A673 (cell line): ENCODE data around the gene AP1M1. TPM values are rescaled to one million over a fixed set of nuclear protein-coding genes. Genes with fewer than 3 reads are reported as not detected.

Source experiments
- BruUV-seq: library from RNA; stranded (reverse); fragments of 400-500 nt; replicated peaks from 2 replicates; lab custom pipeline; 2021; lab: Mats Ljungman, UMichigan
- CTCF ChIA-PET: fragments of 300-600 bp; sonication (Branson Sonifier 250); formaldehyde crosslinking; loops from one replicate; lab custom pipeline; 2022; ENCODE audit warnings: antibody characterized with exemption; lab: Charles Lee
- POLR2A ChIA-PET: fragments of 300-600 bp; sonication (Branson Sonifier 250); formaldehyde crosslinking; loops from one replicate; lab custom pipeline; 2022; ENCODE audit warnings: antibody characterized with exemption; ENCODE audit not compliant: low non-redundant PET; lab: Charles Lee
- DNase-seq: peaks from one replicate; pipeline ENCODE4 v3.0.0-alpha.2; 2015; ENCODE audit warnings: low spot score
- H3K27ac ChIP-seq: fragments of 200-600 bp; sonication (generic); 2 replicates; pipeline ENCODE4 v1.5.1; 2016; ENCODE audit warnings: mixed run types, low read depth, mild to moderate bottlenecking, mixed read lengths, antibody characterized with exemption, low read length; ENCODE audit not compliant: poor library complexity, severe bottlenecking
- H3K27me3 ChIP-seq: fragments of 200-600 bp; sonication (generic); replicated peaks from 2 replicates; pipeline ENCODE4 v1.6.1; 2017; ENCODE audit warnings: mixed run types, low read depth, mild to moderate bottlenecking, mixed read lengths, antibody characterized with exemption, low read length; ENCODE audit not compliant: insufficient read depth, poor library complexity
- H3K36me3 ChIP-seq: fragments of 200-600 bp; sonication (generic); 2 replicates; pipeline ENCODE4 v1.6.1; 2016; ENCODE audit warnings: mixed run types, mild to moderate bottlenecking, mixed read lengths, antibody characterized with exemption, low read length; ENCODE audit not compliant: insufficient read depth, poor library complexity, severe bottlenecking
- H3K4me1 ChIP-seq: fragments of 200-600 bp; sonication (generic); 2 replicates; pipeline ENCODE4 v1.6.1; 2017; ENCODE audit warnings: mixed run types, mild to moderate bottlenecking, mixed read lengths, antibody characterized with exemption, low read length; ENCODE audit not compliant: insufficient read depth, poor library complexity, severe bottlenecking
- H3K4me3 ChIP-seq: fragments of 200-600 bp; sonication (generic); 2 replicates; pipeline ENCODE4 v1.5.1; 2016; ENCODE audit warnings: low read depth, mixed run types, mild to moderate bottlenecking, mixed read lengths, low read length; ENCODE audit not compliant: poor library complexity, severe bottlenecking
- H3K9me3 ChIP-seq: fragments of 200-600 bp; sonication (generic); 2 replicates; pipeline ENCODE4 v1.6.1; 2016; ENCODE audit warnings: mixed run types, low read depth, mild to moderate bottlenecking, mixed read lengths, antibody characterized with exemption, low read length; ENCODE audit not compliant: poor library complexity, severe bottlenecking
- EZH2 ChIP-seq: fragments of 200-600 bp; sonication (generic); IDR thresholded peaks from 2 replicates; pipeline ENCODE4 v1.6.1; 2017; ENCODE audit warnings: borderline replicate concordance, low read depth, mild to moderate bottlenecking, mixed read lengths, antibody characterized with exemption, low read length; ENCODE audit not compliant: poor library complexity, severe bottlenecking
- intact Hi-C: fragments of 100-400 bp; cut with micrococcal nuclease; formaldehyde crosslinking; loops from one replicate; pipeline ENCODE4 v1.10.0; 2022; ENCODE audit not compliant: unreplicated experiment
- total RNA-seq: library from RNA; stranded (reverse); gene quantifications from 2 replicates; pipeline ENCODE4 v1.2.3, GENCODE V29; 2021
- TF ChIP-seq, protein P1 (sequence below): fragments of 300-800, 200-600 bp; sonication (generic); conservative IDR thresholded peaks from 2 replicates; pipeline ENCODE4 v1.5.1; 2017; ENCODE audit warnings: low read depth, mild to moderate bottlenecking, antibody characterized with exemption, low read length, moderate library complexity, mixed read lengths

Gene AP1M1
- total RNA-seq, 1 experiment from 2014 or later: 105 TPM

DNA sequence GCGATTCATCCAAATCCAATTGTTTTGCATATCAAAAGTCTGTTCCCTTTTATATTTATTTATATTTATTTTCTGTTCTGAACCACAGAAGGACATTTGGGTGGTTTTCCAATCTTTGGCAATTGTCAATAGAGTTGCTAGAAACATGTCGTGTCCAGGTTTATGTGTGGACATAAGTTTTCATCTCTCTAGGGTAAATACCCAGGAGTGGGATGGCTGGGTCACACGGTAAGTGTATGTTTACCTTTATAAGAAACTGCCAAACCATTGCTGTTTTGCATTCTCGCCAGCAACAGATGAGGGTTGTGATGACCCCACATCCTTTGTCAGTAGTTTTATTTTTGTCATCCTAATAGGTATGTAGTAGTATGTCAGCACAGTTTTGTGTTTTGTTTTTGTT is 12.5 kb downstream of the AP1M1 start:
- Histone ChIP-seq H3K4me1 (no peaks in the 10 kb centered on the region), H3K36me3 (peaks cover 15% of the 10 kb centered on the region), H3K27ac (no peak overlapping the region), H3K4me3 (no peak overlapping the region), H3K27me3 (no peaks in the 10 kb centered on the region), H3K9me3 (no peaks in the 10 kb centered on the region)
- TF ChIP-seq EZH2: no peak
- TF ChIP-seq, protein P1, sequence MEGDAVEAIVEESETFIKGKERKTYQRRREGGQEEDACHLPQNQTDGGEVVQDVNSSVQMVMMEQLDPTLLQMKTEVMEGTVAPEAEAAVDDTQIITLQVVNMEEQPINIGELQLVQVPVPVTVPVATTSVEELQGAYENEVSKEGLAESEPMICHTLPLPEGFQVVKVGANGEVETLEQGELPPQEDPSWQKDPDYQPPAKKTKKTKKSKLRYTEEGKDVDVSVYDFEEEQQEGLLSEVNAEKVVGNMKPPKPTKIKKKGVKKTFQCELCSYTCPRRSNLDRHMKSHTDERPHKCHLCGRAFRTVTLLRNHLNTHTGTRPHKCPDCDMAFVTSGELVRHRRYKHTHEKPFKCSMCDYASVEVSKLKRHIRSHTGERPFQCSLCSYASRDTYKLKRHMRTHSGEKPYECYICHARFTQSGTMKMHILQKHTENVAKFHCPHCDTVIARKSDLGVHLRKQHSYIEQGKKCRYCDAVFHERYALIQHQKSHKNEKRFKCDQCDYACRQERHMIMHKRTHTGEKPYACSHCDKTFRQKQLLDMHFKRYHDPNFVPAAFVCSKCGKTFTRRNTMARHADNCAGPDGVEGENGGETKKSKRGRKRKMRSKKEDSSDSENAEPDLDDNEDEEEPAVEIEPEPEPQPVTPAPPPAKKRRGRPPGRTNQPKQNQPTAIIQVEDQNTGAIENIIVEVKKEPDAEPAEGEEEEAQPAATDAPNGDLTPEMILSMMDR: no peak
- intact Hi-C loops: no loop called here
- BruUV-seq: no TSS peak
- DNase-seq: no peak
- CTCF ChIA-PET: no interaction called here
- POLR2A ChIA-PET: no interaction called here

DNA sequence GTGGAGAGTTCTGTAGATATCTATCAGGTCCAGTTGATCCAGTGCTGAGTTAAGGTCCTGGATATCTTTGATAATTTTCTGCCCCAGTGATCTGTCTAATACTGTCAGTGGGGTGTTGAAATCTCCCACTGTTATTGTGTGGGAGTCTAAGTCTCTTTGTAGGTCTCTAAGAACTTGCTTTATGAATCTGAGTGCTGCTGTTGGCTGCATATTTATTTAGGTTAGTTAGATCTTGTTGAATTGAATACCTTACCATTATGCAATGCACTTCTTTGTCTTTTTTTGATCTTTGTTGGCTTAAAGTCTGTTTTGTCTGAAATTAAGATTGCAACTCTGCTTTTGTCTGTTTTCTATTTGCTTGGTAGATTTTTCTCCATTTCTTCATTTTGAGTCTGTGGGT is 15.4 kb downstream of the AP1M1 start:
- intact Hi-C loops: no loop called here
- BruUV-seq: no TSS peak
- Histone ChIP-seq H3K36me3 (peaks cover 20% of the 10 kb centered on the region), H3K9me3 (no peaks in the 10 kb centered on the region), H3K27me3 (no peaks in the 10 kb centered on the region), H3K27ac (no peak overlapping the region), H3K4me3 (no peak overlapping the region), H3K4me1 (no peaks in the 10 kb centered on the region)
- ChIA-PET POLR2A (no interaction called here), CTCF (no interaction called here)
- no peak for DNase-seq
- TF ChIP-seq, protein P1: no peak
- TF ChIP-seq EZH2: no peak

DNA sequence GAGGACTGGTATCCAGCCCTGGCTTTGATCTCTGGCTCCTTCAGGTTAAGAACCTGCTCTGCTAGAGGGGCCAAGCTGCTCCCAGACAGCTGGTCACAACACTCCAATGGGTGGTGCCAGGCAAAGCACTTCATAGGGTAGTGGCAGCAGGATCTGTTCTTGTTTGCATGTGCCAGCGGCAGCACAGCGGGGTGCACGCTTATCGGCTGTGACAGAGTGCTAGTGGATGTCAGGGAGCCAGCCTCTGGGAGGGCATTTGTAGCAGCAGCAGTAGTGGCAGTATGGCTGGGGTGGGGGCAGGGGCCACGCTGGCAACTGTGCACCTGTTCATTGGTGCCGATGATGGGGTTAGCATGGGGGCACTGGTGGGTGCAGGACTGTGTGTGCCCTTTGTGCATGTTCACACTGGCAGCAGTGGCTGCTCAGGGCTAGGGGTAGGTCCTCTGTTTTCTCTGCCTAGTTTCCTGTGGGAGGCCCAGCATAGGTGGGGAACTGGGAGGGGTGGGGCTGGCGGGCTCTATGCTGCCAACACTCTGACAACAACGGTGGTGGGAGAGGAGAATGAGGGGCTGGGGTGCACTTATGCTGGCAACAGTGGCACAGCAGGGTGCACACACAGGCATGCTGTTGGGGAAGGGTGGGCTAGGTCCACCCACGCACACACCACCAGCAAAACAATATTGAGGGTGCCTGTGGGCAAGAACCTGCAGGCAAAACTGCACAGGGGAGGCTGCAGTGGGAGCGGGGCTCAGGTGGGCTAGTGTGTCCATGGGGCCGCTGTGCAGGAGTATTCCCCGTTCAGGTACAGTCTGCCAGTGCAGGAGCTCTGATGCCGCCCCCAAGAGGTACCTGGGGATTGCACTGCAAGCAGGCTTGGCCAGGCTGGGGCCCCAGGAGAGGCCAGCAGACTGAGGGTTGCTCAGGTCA is 19.3 kb downstream of the AP1M1 start:
- Histone ChIP-seq H3K27me3 (no peaks in the 10 kb centered on the region), H3K4me3 (no peak overlapping the region), H3K9me3 (peaks cover 20% of the 10 kb centered on the region), H3K4me1 (no peaks in the 10 kb centered on the region), H3K36me3 (peaks cover 36% of the 10 kb centered on the region), H3K27ac (no peak overlapping the region)
- no TSS peak for BruUV-seq
- intact Hi-C loops: no loop called here
- TF ChIP-seq, protein P1: no peak
- no peak for TF ChIP-seq EZH2
- ChIA-PET CTCF (no interaction called here), POLR2A (no interaction called here)
- DNase-seq: no peak
